HG02884 (cell line): ENCODE data around the gene PRAMEF13.
"Not testable (repeated sequence)": the region's sequence is repeated elsewhere in the genome, so short reads cannot be mapped to it uniquely, and the experiment has no call there.

Experiments
- ATAC-seq: cut with Tn5 transposase; IDR thresholded peaks from one replicate; pipeline ENCODE4 v1.9.1; 2021; ENCODE audit warnings: mild to moderate bottlenecking, moderate library complexity; ENCODE audit not compliant: unreplicated experiment

Gene PRAMEF13

DNA sequence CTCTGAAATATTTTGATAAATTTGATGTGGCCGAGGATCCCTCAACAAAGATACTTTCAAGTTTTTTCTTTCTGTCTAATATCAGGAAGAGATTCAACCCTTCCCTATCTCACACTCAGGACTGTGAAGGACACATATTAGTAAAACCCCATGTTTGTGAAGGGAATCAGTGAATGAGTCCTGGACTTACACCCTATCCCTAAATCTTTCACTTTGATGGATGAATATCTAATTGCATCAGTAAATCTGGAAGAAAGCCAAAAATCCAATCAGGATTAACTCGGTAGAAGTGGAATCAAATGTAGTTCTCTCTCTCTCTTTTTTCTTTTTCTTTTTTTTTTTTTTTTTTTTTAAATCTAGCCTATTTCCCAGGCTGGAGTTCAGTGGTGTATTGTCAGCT is 29.7 kb downstream of the PRAMEF13 start, which contains the start of gene PRAMEF9:
TSS of gene PRAMEF9 (plus strand) at position 301 of the 400 bp plus-strand sequence. CDS start 3,433 bp downstream, outside the sequence.
- ATAC-seq: not testable (repeated sequence)

DNA sequence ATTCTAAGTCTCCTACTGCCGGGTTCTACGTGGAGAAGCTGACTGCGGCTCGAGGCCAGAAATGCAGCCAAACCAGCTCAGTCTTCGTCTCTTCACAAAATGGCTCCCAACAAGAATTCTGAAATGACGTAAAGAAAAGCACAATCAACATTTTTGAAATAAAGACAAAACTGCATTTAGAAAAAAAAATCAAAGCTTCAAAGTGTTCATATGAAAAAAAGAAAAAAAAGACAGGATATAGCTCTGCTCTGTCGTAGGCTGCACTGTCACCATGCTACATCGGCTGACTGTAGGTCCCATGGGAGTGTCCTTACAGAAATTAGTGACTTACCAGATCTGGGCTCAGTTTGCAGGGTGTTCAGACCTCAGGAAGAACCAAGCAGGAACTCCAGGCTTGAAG is 35.7 kb downstream of the PRAMEF13 start, which contains the start of gene HNRNPCL4:
TSS of gene HNRNPCL4 (minus strand) at position 101 of the 400 bp plus-strand sequence. CDS start 164 bp downstream, outside the sequence.
- ATAC-seq: not testable (repeated sequence)

DNA sequence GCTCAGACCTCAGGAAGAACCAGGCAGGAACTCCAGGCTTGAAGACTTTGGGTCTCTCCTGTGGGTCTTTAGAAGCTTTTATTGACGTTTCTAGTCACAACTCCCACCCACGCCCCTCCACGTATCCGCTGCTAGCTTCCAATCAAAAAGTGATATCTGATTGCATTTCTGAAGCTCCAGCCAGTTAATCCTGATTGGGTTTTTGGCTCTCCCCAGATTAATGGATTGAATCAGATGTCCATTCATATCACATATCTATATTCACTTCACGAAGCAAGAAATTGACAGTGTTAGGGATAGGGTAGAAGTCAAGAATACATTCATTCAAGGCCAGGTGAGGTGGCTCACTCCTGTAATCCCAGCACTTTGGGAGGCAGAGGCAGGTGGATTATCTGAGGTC is 45.3 kb downstream of the PRAMEF13 start, which contains the start of gene PRAMEF26:
TSS of gene PRAMEF26 (minus strand) at position 101 of the 400 bp plus-strand sequence. CDS start 2,914 bp downstream, outside the sequence.
- not testable (repeated sequence) for ATAC-seq
